B cell (primary cell): ENCODE data around the gene MRRF. TPM values are rescaled to one million over a fixed set of nuclear protein-coding genes. Genes with fewer than 3 reads are reported as not detected.

ENCODE experiments used
- ATAC-seq: fragments of 200-7000 bp; cut with Tn5 transposase; one replicate; pipeline ENCODE4 v1.10.0; 2021; ENCODE audit warnings: low read depth, mild to moderate bottlenecking, moderate number of reproducible peaks, moderate library complexity
- CTCF ChIA-PET: fragments of 350-600 bp; sonication (Branson Sonifier 250); formaldehyde crosslinking; loops from one replicate; lab custom pipeline; 2021; ENCODE audit warnings: antibody characterized with exemption, inconsistent platforms; lab: Charles Lee
- POLR2A ChIA-PET: fragments of 350-600 bp; sonication (Branson Sonifier 250); formaldehyde crosslinking; loops from one replicate; lab custom pipeline; 2021; ENCODE audit warnings: antibody characterized with exemption; lab: Charles Lee
- DNase-seq: peaks from one replicate; pipeline ENCODE4 v3.0.0; 2013
- H2AFZ ChIP-seq: 2 replicates; pipeline ENCODE4 v1.6.1; 2012; ENCODE audit warnings: mild to moderate bottlenecking, low read depth, low read length; ENCODE audit not compliant: insufficient read depth, poor library complexity, severe bottlenecking
- H3K27ac ChIP-seq, 2 donors: 1 replicate in 1 of 2; 2 replicates in 1 of 2; pipeline ENCODE4 v1.5.1; 2012 to 2013; ENCODE audit warnings: low read length in 2 of 2, mild to moderate bottlenecking in 2 of 2, moderate library complexity in 1 of 2
- H3K27me3 ChIP-seq, 4 experiments: fragments of 200-600 bp in 1 of 4; sonication (generic) in 1 of 4; replicated peaks in 1 of 4; 1 replicate in 2 of 4; 2 replicates in 2 of 4; pipeline versions ENCODE4 v1.6.1 to v1.7.0; 2013 to 2016; ENCODE audit warnings: low read length in 3 of 4, mild to moderate bottlenecking in 2 of 4, mixed read lengths in 1 of 4, moderate library complexity in 1 of 4; ENCODE audit not compliant: insufficient read depth in 4 of 4, control insufficient read depth in 3 of 4; ENCODE audit errors: control extremely low read depth in 1 of 4
- H3K36me3 ChIP-seq, 2 experiments: replicated peaks in 1 of 2; 1 replicate in 1 of 2; 2 replicates in 1 of 2; pipeline versions ENCODE4 v1.6.1 to v1.7.1; 2013; ENCODE audit warnings: low read length in 1 of 2; ENCODE audit not compliant: insufficient read depth in 2 of 2, control insufficient read depth in 1 of 2; ENCODE audit errors: control extremely low read depth in 1 of 2, extremely low read depth in 1 of 2
- H3K4me1 ChIP-seq, 2 donors: fragments of 200-600 bp in 1 of 2; sonication (generic) in 1 of 2; 1 replicate in 1 of 2; 2 replicates in 1 of 2; pipeline versions ENCODE4 v1.5.1 to v1.6.1; 2013 to 2017; ENCODE audit warnings: low read length in 2 of 2; ENCODE audit not compliant: control insufficient read depth in 2 of 2, insufficient read depth in 2 of 2
- H3K4me2 ChIP-seq: replicated peaks from 2 replicates; pipeline ENCODE3; 2012; ENCODE audit warnings: mild to moderate bottlenecking, low read depth, low read length; ENCODE audit not compliant: poor library complexity, severe bottlenecking
- H3K4me3 ChIP-seq, 5 experiments: fragments of 200-600 bp in 1 of 5; sonication (generic) in 1 of 5; 1 replicate in 3 of 5; 2 replicates in 2 of 5; pipeline versions ENCODE4 v1.5.1 to v1.7.0; 2011 to 2016; ENCODE audit warnings: low read length in 4 of 5, mild to moderate bottlenecking in 4 of 5, low read depth in 2 of 5, control low read depth in 1 of 5, moderate library complexity in 1 of 5; ENCODE audit not compliant: insufficient read depth in 1 of 5; ENCODE audit errors: control extremely low read depth in 1 of 5, extremely low read depth in 1 of 5
- H3K79me2 ChIP-seq: fragments of 200-600 bp; sonication (generic); one replicate; pipeline ENCODE4 v1.6.0; 2016; ENCODE audit warnings: low read length; ENCODE audit not compliant: control insufficient read depth, insufficient read depth
- H3K9ac ChIP-seq: fragments of 200-600 bp; sonication (generic); 2 replicates; pipeline ENCODE4 v1.6.1; 2017; ENCODE audit warnings: mild to moderate bottlenecking, low read length, moderate library complexity
- H3K9me3 ChIP-seq, 3 donors: one replicate each; pipeline versions ENCODE4 v1.6.1 to v1.7.1; 2013; ENCODE audit warnings: low read length in 2 of 3; ENCODE audit not compliant: control insufficient read depth in 2 of 3, insufficient read depth in 1 of 3; ENCODE audit errors: control extremely low read depth in 1 of 3
- H4K20me1 ChIP-seq: 2 replicates; pipeline ENCODE4 v1.6.0; 2012; ENCODE audit warnings: mild to moderate bottlenecking, low read length; ENCODE audit not compliant: insufficient read depth, control insufficient read depth, poor library complexity, severe bottlenecking
- H3K27ac Mint-ChIP-seq: one replicate; pipeline ENCODE4 v1.8.0; 2021; ENCODE audit warnings: mixed read lengths
- H3K27me3 Mint-ChIP-seq: one replicate; pipeline ENCODE4 v1.8.0; 2021; ENCODE audit warnings: mixed read lengths
- H3K4me1 Mint-ChIP-seq: one replicate; pipeline ENCODE4 v1.8.0; 2021; ENCODE audit warnings: mixed read lengths
- H3K4me3 Mint-ChIP-seq: one replicate; pipeline ENCODE4 v1.8.0; 2021; ENCODE audit warnings: mixed read lengths
- H3K9me3 Mint-ChIP-seq: one replicate; pipeline ENCODE4 v1.8.0; 2022; ENCODE audit warnings: mixed read lengths; ENCODE audit not compliant: insufficient read depth
- EZH2 ChIP-seq: IDR thresholded peaks from 2 replicates; pipeline ENCODE4 v1.6.1; 2012; ENCODE audit warnings: borderline replicate concordance, low read depth, mild to moderate bottlenecking, moderate library complexity, low read length; ENCODE audit not compliant: insufficient read depth, poor library complexity, severe bottlenecking
- WGBS: methylation state at CpG from one replicate; pipeline ENCODE4 v1.1.5; 2013; ENCODE audit warnings: missing lambda C conversion rate; ENCODE audit not compliant: insufficient coverage; 5-methylcytosine and 5-hydroxymethylcytosine counted together
- intact Hi-C: fragments of 100-400 bp; cut with micrococcal nuclease; formaldehyde crosslinking; loops from one replicate; pipeline ENCODE4 v1.10.0; 2022
- polyA plus RNA-seq: library from polyadenylated mRNA; depleted of rRNA; stranded (reverse); fragments of >200 nt; gene quantifications from 2 replicates; pipeline ENCODE4 v1.2.3, GENCODE V29; 2012
- total RNA-seq, 2 donors: library from RNA; stranded (reverse); fragments of 120-200 nt in 1 of 2; gene quantifications; 1 replicate in 1 of 2; 2 replicates in 1 of 2; pipeline versions ENCODE4 v1.2.3 to v1.2.4, GENCODE V29; 2013 to 2022
- TF ChIP-seq, protein P1 (sequence below): fragments of 200-600 bp; IDR thresholded peaks from one replicate; pipeline ENCODE4 v1.8.0; 2022; ENCODE audit warnings: antibody characterized with exemption, mild to moderate bottlenecking

The MRRF gene
- total and polyA plus RNA-seq, 2 donors (not counting 1 experiment from before 2014, with no cell fraction given), result 38.6 to 44.9 TPM

DNA sequence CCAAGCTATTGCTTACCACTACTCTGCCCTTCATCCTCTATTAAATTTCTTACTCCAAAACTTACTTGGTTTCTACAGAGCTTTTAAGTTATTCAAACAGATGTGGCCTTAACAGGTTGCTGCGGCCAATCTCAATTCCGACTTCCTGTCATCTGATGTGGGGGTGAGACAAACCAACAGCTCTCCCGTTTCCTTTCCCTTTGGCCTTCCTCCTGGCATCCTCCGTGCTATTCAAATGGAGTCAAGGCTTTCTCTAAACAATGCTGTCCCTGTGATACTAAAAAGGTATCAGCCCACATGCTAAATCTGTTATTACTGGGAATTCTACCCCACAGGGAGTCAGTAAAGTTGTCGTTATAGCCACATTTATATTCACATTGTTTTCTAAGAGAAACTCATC is 11.9 kb upstream of the MRRF start:
- H4K20me1 ChIP-seq, result peaks cover 10% of the 10 kb centered on the region
- H3K4me3 Mint-ChIP-seq, result no peak overlapping the region
- no peaks in the 10 kb centered on the region for H3K27me3 ChIP-seq
- POLR2A ChIA-PET, result no interaction called here
- peaks cover 2% of the 10 kb centered on the region for H3K4me1 Mint-ChIP-seq
- no peak for TF ChIP-seq EZH2
- TF ChIP-seq, protein P1, sequence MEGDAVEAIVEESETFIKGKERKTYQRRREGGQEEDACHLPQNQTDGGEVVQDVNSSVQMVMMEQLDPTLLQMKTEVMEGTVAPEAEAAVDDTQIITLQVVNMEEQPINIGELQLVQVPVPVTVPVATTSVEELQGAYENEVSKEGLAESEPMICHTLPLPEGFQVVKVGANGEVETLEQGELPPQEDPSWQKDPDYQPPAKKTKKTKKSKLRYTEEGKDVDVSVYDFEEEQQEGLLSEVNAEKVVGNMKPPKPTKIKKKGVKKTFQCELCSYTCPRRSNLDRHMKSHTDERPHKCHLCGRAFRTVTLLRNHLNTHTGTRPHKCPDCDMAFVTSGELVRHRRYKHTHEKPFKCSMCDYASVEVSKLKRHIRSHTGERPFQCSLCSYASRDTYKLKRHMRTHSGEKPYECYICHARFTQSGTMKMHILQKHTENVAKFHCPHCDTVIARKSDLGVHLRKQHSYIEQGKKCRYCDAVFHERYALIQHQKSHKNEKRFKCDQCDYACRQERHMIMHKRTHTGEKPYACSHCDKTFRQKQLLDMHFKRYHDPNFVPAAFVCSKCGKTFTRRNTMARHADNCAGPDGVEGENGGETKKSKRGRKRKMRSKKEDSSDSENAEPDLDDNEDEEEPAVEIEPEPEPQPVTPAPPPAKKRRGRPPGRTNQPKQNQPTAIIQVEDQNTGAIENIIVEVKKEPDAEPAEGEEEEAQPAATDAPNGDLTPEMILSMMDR, result no peak
- H3K4me3 ChIP-seq, result no peak overlapping the region
- no peak overlapping the region for H3K4me2 ChIP-seq
- H3K27ac ChIP-seq, result no peak overlapping the region
- no peak overlapping the region for H2AFZ ChIP-seq
- no peak overlapping the region for H3K27ac Mint-ChIP-seq
- peaks cover 7 to 65% of the 10 kb centered on the region in 2 experiments for H3K36me3 ChIP-seq
- 94% methylated on average over 3 of the region's 5 CpGs for WGBS
- CTCF ChIA-PET, result no interaction called here
- no peak overlapping the region for H3K9ac ChIP-seq
- H3K9me3 ChIP-seq, result no peaks in the 10 kb centered on the region
- intact Hi-C loops, result no loop called here
- H3K4me1 ChIP-seq, result no peaks in the 10 kb centered on the region
- no peak for ATAC-seq
- no peaks in the 10 kb centered on the region for H3K27me3 Mint-ChIP-seq
- DNase-seq, result no peak
- H3K79me2 ChIP-seq, result peaks cover 12% of the 10 kb centered on the region
- H3K9me3 Mint-ChIP-seq, result no peaks in the 10 kb centered on the region

DNA sequence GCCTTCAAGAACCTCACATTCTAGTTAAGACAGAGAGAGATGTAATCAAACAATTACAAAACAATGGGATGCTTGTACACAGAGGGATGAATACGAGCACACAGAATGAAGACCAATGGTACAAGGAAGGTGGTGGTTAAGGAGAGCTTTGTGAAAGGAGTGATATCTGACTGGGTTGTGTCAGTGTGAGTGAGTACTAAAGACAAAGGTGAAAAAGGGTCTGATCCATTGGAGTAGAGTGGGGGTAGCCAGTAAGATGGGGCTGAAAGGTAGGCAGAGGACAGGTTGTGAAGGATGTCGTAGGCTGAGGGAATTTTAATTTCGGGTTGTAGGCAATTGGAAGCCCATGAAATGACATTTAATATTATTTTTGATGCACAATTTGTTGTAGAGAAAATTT is 9.9 kb upstream of the MRRF start:
- ATAC-seq (no peak), DNase-seq (no peak)
- Histone ChIP-seq H3K9me3 (no peaks in the 10 kb centered on the region), H4K20me1 (peaks cover 3% of the 10 kb centered on the region), H3K79me2 (peaks cover 12% of the 10 kb centered on the region), H3K27ac (no peak overlapping the region), H3K4me2 (no peak overlapping the region), H3K27me3 (no peaks in the 10 kb centered on the region), H3K9ac (no peak overlapping the region), H2AFZ (no peak overlapping the region), H3K36me3 (peaks cover 7 to 61% of the 10 kb centered on the region in 2 experiments), H3K4me3 (no peak overlapping the region), H3K4me1 (no peaks in the 10 kb centered on the region)
- Mint-ChIP-seq H3K27ac (no peak overlapping the region), H3K4me1 (peaks cover 2% of the 10 kb centered on the region), H3K9me3 (no peaks in the 10 kb centered on the region), H3K27me3 (no peaks in the 10 kb centered on the region), H3K4me3 (no peak overlapping the region)
- ChIA-PET CTCF (no interaction called here), POLR2A (no interaction called here)
- WGBS, result 94% methylated on average over 2 of the region's 3 CpGs
- TF ChIP-seq, protein P1, result no peak
- intact Hi-C loops, result no loop called here
